ENCODE measurements around the gene CACUL1.

Gene CACUL1

GRCh38 chr10:118792526-118792925, 37.8 kb upstream of the CACUL1 start:
- TF ChIP-seq CTCF (IDR thresholded peaks at IDR 0.05): no peak

- no peak for TF ChIP-seq CTCF (IDR thresholded peaks at IDR 0.05)
These were observed 35.3 kb upstream of the CACUL1 start for GRCh38 chr10:118790058-118790457.

- no peak for TF ChIP-seq CTCF (IDR thresholded peaks at IDR 0.05)
These were observed 30.8 kb upstream of the CACUL1 start for GRCh38 chr10:118785551-118785950.

- no peak for TF ChIP-seq CTCF (IDR thresholded peaks at IDR 0.05)
These were observed 29.2 kb upstream of the CACUL1 start for GRCh38 chr10:118783776-118784545.

GRCh38 chr10:118781541-118781940, 26.8 kb upstream of the CACUL1 start:
- TF ChIP-seq CTCF (IDR thresholded peaks at IDR 0.05): no peak

GRCh38 chr10:118778727-118779126, 24.0 kb upstream of the CACUL1 start:
- TF ChIP-seq CTCF (IDR thresholded peaks at IDR 0.05): no peak

- no peak for TF ChIP-seq CTCF (IDR thresholded peaks at IDR 0.05)
These were observed 22.2 kb upstream of the CACUL1 start for GRCh38 chr10:118776960-118777359.

GRCh38 chr10:118776033-118776432, 21.3 kb upstream of the CACUL1 start:
- TF ChIP-seq CTCF (IDR thresholded peaks at IDR 0.05): no peak
